MM.1S (cell line): ENCODE results near the gene AQP5.

Experiments used
- DNase-seq: peaks from one replicate; pipeline ENCODE4 v3.0.0-alpha.2; 2015
- H2AFZ ChIP-seq: fragments of 300-600 bp; sonication (generic); 2 replicates; pipeline ENCODE4 v1.6.0; 2016; ENCODE audit warnings: antibody characterized with exemption, low read length
- H3F3A ChIP-seq: fragments of 300-600 bp; sonication (generic); 2 replicates; pipeline ENCODE4 v1.6.1; 2016; ENCODE audit warnings: mild to moderate bottlenecking, antibody characterized with exemption, low read length, moderate library complexity, mixed read lengths; ENCODE audit not compliant: insufficient read depth
- H3K27ac ChIP-seq: fragments of 300-600 bp; sonication (generic); 2 replicates; pipeline ENCODE4 v1.5.1; 2016; ENCODE audit warnings: mild to moderate bottlenecking, low read length
- H3K27me3 ChIP-seq: fragments of 300-600 bp; sonication (generic); replicated peaks from 2 replicates; pipeline ENCODE4 v1.6.0; 2016; ENCODE audit warnings: low read length; ENCODE audit not compliant: insufficient read depth
- H3K36me3 ChIP-seq: fragments of 300-600 bp; sonication (generic); replicated peaks from 2 replicates; pipeline ENCODE4 v1.6.1; 2016; ENCODE audit warnings: mild to moderate bottlenecking, low read length, mixed read lengths; ENCODE audit not compliant: insufficient read depth
- H3K4me1 ChIP-seq: fragments of 300-600 bp; sonication (generic); 2 replicates; pipeline ENCODE4 v1.6.1; 2016; ENCODE audit warnings: low read length, mixed read lengths
- H3K4me2 ChIP-seq: fragments of 300-600 bp; sonication (generic); 2 replicates; pipeline ENCODE4 v1.6.0; 2016; ENCODE audit warnings: low read depth, low read length
- H3K4me3 ChIP-seq: fragments of 300-600 bp; sonication (generic); 2 replicates; pipeline ENCODE4 v1.5.1; 2016; ENCODE audit warnings: low read length, mixed read lengths
- H3K79me2 ChIP-seq: fragments of 300-600 bp; sonication (generic); 2 replicates; pipeline ENCODE4 v1.6.1; 2016; ENCODE audit warnings: mixed run types, low read length, mixed read lengths
- H3K9ac ChIP-seq: fragments of 300-600 bp; sonication (generic); 2 replicates; pipeline ENCODE4 v1.6.1; 2016; ENCODE audit warnings: low read length, mixed read lengths
- H3K9me2 ChIP-seq: fragments of 300-600 bp; sonication (generic); replicated peaks from 2 replicates; pipeline ENCODE4 v1.6.1; 2016; ENCODE audit warnings: mild to moderate bottlenecking, low read length, mixed read lengths; ENCODE audit not compliant: insufficient read depth
- H3K9me3 ChIP-seq: fragments of 300-600 bp; sonication (generic); replicated peaks from 2 replicates; pipeline ENCODE4 v1.6.1; 2016; ENCODE audit warnings: mild to moderate bottlenecking, low read length, mixed read lengths; ENCODE audit not compliant: insufficient read depth
- H4K20me1 ChIP-seq: fragments of 300-600 bp; sonication (generic); 2 replicates; pipeline ENCODE4 v1.6.1; 2016; ENCODE audit warnings: mild to moderate bottlenecking, low read length, moderate library complexity, mixed read lengths; ENCODE audit not compliant: insufficient read depth
- CTCF ChIP-seq: fragments of 300-600 bp; sonication (generic); IDR thresholded peaks from 2 replicates; pipeline ENCODE4 v1.5.1; 2016; ENCODE audit warnings: antibody characterized with exemption, low read length, mixed read lengths
- EZH2 ChIP-seq: fragments of 300-600 bp; sonication (generic); optimal IDR thresholded peaks from 2 replicates; pipeline ENCODE3; 2017; ENCODE audit warnings: low read depth, mild to moderate bottlenecking, antibody characterized with exemption, low read length, mixed read lengths
- EZH2phosphoT487 ChIP-seq: fragments of 300-600 bp; sonication (generic); IDR thresholded peaks from 2 replicates; pipeline ENCODE4 v1.6.1; 2018; ENCODE audit warnings: antibody characterized with exemption, low read length

The AQP5 gene

GRCh38 chr12:49920915-49921286 lies 40.8 kb upstream of the AQP5 start:
- no peak overlapping the region for H3K27ac ChIP-seq
- no peaks in the 10 kb centered on the region for H3K9me3 ChIP-seq
- no peaks in the 10 kb centered on the region for H3K27me3 ChIP-seq
- no peak for DNase-seq
- H3K9ac ChIP-seq: no peak overlapping the region
- TF ChIP-seq EZH2: no peak
- no peaks in the 10 kb centered on the region for H4K20me1 ChIP-seq
- H3K79me2 ChIP-seq: no peaks in the 10 kb centered on the region
- H3K4me1 ChIP-seq: no peaks in the 10 kb centered on the region
- H3K4me2 ChIP-seq: no peak overlapping the region
- no peaks in the 10 kb centered on the region for H3K36me3 ChIP-seq
- no peaks in the 10 kb centered on the region for H3K9me2 ChIP-seq
- no peak overlapping the region for H2AFZ ChIP-seq
- H3F3A ChIP-seq: no peaks in the 10 kb centered on the region
- no peak overlapping the region for H3K4me3 ChIP-seq

- H3K27me3 ChIP-seq: no peaks in the 10 kb centered on the region
- no peaks in the 10 kb centered on the region for H3K4me1 ChIP-seq
- H3K4me3 ChIP-seq: no peak overlapping the region
- H3K79me2 ChIP-seq: no peaks in the 10 kb centered on the region
- H3K27ac ChIP-seq: no peak overlapping the region
- H3F3A ChIP-seq: no peaks in the 10 kb centered on the region
- H4K20me1 ChIP-seq: no peaks in the 10 kb centered on the region
- no peak overlapping the region for H3K9ac ChIP-seq
- no peak overlapping the region for H2AFZ ChIP-seq
- H3K9me3 ChIP-seq: no peaks in the 10 kb centered on the region
- H3K9me2 ChIP-seq: no peaks in the 10 kb centered on the region
- TF ChIP-seq EZH2 (no peak), EZH2phosphoT487 (no peak), CTCF (no peak)
- DNase-seq: no peak
- no peaks in the 10 kb centered on the region for H3K36me3 ChIP-seq
- no peak overlapping the region for H3K4me2 ChIP-seq
Observed at GRCh38 chr12:49921299-49921698, 40.4 kb upstream of the AQP5 start.

- Histone ChIP-seq H3K27me3 (no peaks in the 10 kb centered on the region), H3K4me2 (no peak overlapping the region), H3K27ac (no peak overlapping the region)
Observed at GRCh38 chr12:49921936-49922335, 39.7 kb upstream of the AQP5 start.

More at GRCh38 chr12:49921936-49922335, 39.7 kb upstream of the AQP5 start:
- H3K9me2 ChIP-seq: no peaks in the 10 kb centered on the region
- H3K36me3 ChIP-seq: no peaks in the 10 kb centered on the region
- no peak overlapping the region for H3K9ac ChIP-seq
- H3K9me3 ChIP-seq: no peaks in the 10 kb centered on the region
- H4K20me1 ChIP-seq: no peaks in the 10 kb centered on the region
- H3F3A ChIP-seq: no peaks in the 10 kb centered on the region
- H3K4me1 ChIP-seq: no peaks in the 10 kb centered on the region
- no peak overlapping the region for H2AFZ ChIP-seq
- no peaks in the 10 kb centered on the region for H3K79me2 ChIP-seq
- no peak for DNase-seq
- H3K4me3 ChIP-seq: no peak overlapping the region
- no peak for TF ChIP-seq EZH2phosphoT487
- TF ChIP-seq EZH2: no peak
- no peak for TF ChIP-seq CTCF
